ENCODE results near the gene CLDN4.
"Not testable (repeated sequence)": the region's sequence is repeated elsewhere in the genome, so short reads cannot be mapped to it uniquely, and the experiment has no call there.

Gene CLDN4

DNA sequence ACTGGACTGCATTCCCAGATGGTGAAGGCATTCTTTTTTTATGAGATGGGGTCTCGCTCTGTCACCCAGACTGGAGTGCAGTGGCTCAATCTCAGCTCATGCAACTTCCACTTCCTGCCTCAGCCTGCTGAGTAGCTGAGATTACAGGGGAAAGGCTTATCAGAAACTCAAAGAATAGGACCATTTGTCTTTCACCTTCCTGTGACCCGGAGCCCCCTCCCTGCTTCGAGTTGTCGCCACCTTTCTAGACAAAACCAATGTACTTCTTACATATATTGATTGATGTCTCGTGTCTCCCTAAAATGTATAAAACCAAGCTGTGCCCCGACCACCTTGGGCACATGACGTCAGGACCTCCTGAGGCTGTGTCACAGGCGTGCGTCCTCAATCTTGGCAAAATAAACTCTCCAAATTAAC lies 13.3 kb downstream of the CLDN4 start:
- FAIRE-seq = no peak

DNA sequence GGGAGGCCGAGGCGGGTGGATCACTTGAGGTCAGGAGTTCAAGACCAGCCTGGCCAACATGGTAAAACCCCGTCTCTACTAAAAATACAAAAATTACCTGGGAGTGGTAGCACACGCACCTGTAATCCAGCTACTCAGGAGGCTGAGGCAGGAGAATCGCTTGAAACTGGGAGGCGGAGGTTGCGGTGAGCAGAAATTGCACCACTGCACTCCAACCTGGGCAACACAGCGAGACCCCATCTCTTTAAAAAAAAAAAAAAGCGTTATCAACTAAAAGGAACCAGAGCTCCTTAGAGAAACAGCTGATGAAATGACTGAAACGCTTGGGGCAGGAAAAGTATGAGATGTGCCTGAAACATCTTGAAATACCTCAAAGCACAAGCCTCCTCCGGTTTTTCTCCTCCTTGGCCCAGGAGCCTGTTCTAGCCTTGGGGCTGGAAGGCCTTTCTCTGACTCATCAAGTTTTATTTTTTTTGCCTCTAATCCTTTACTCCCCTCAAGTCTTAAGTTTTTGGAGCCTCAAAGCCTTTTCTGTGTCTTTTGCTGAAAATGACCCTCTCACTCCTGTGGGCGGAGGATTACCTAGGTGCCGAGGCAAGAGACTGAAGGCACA lies 14.2 kb downstream of the CLDN4 start:
- no peak for FAIRE-seq

DNA sequence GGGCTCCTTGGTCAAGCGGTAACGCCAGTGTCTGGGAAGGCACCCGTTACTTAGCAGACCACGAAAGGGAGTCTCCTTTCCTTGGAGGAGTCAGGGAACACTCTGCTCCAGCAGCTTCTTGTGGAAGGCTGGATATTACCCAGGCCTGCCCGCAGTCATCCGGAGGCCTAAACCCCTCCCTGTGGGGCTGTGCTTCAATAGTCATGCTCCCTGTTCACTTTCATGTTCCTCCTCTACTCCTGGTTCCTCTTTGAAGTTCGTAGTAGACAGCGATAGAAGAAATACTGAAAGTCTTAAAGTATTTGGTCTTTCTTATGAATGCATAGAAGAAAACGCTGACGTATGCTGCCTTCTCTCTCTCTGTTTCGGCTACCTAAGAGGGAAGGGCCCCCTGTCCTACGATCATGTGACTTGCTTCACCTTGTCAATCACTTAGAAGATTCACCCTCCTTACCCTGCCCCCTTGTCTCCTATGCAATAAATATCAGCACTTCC lies 15.0 kb downstream of the CLDN4 start:
- FAIRE-seq = not testable (repeated sequence)

DNA sequence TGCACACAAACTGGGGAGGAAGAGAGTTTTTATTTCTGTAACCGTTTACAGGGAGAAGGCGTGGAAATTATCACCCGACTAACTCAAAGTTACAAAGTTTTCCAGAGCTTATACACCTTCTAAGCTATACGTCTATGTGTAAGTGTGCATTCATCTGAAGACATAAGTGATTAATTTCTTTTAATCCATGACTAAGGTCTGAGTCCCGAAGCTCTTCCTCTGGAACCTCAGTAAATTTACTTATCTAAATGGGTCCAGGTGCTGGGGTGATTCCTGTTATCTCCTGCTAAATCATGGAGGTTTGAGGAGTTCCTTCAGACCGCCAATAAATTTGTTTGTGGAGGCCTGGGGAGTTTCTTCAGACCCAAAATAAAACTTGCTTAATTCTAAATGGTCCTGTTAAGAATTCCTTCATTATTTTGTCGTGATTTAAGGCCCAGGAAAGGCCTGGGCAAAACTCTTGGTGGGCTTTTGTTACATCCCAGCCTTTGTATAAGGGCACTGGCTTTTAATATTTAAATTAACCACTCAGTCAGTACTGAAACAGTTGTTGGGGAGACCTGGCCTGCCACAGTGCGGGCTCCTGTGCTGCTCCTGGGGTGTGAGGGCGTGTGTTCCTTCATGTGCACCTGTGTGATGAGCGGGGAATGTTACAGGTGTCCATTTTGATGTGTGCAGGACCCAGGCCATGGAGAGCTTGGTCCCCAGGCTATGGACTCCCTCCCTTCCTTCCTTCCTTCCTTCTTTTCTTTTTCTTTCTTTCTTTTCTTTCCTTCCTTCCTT lies 17.3 kb downstream of the CLDN4 start:
- FAIRE-seq = no peak

DNA sequence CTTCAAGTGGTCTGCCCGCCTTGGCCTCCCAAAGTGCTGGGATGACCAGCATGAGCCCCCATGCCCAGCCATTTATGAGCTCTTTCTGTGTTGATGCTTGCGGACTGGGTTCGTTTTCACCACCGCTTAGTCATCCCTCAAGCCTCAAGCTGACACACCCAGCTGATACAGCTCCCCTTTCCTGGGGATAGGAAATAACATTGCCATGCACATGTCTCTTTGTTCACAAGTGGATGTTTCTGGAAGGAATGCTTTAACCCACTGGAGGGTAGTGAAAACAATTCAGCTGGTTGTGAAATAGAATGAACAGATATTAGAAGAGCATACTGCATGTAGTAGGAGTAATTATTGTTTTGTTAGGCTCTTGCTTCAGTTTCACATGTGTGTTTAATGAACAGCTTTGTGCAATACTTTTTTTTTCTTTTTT lies 20.0 kb downstream of the CLDN4 start:
- peak; percentile 61 for FAIRE-seq

DNA sequence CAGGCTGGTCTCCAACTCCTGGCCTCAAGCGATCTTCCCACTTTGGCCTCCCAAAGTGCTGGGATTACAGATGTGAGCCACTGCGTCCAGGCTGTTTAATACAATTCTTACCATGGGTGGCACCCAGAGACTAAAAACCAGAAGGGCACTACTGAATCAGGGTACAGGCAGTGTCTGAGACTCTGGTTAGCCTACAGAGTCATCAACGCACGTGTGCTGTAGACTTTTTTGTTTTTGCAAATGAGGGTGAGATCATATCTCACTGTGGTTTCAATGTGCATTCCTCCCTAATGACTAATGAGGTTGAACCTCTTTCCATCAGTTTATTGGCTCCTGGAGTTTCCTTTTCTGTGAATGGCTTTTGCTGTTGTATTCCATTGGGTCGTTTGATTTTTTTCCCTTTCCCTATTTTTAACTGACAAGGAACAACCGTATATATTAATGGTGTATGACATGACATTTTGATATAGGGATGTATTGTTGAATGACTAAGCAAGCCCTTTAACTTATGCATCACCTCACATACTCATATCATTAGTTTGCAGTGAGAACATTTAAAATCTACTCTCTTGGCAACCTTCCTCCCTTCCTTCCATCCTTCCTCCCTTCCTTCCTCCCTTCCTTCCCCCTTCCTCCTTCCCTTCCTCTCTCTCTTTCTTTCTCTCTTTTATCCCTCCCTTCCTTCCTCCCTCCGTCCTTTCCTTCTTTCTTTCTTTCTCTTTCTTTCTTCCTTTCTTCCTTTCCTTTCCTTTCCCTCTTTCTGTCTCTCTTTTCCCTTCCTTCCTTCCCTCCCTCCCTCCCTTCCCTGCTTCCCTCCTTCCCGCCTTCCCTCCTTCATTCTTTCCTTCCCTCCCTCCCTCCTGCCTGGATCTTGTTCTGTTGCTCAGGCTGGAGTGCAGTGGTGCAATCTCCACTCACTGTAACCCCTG lies 20.9 kb downstream of the CLDN4 start:
- peak; percentile 88 for FAIRE-seq

DNA sequence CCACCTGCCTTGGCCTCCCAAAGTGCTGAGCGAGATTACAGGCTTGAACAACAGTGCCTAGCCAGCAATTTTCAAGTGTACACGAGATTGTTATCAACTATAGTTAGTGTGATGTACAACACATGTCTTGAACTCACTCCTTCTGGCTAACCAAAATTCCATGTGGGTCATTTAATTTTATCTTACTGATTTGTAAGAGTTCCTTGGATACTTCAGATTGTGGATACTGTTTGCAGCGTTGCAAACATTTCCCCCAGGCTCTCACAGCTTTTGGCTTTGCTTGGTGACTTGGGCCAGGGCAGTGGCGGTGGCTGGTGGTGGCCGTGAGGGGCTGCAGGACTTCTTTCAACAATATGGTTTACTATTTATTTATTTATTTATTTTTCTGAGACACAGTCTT lies 21.7 kb downstream of the CLDN4 start:
- FAIRE-seq = no peak

DNA sequence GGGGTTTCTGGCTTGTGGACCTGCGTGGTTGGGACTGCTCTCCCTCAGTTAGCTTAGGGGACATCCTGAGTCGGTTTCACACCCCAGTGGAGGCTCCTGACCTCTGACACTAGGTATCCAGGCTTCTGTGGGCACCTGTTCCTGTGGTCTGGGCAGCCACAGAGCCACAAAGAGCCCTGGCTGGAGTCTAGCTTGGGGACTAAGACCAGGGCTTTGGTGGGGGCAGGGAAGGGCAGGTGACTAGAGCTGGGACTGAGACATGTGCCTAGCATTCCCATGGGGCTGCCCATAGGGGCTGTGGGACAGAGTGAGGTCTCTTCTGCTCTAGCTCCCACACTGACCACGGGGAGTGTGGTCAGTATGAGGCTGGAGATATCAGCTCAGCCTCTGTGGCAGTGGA lies 26.1 kb downstream of the CLDN4 start:
- FAIRE-seq = no peak

DNA sequence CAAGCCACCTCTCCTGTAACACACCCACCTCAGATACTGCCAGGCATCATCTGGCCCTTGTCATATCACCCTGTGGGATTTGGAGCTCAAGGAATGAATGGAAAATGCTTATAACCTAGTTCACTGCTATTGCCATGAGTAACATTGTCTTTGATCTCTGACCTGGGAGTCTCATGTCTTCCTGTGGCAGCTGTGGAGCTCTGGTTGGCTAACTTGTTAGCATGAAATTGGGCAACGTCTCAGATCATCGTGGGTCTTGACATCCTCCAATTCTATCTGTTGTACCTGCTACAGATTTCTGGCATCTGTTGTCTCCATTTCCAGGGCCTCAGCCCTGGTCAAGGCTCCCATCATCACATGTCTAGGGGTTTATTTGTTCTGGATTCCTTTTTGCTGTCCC lies 28.0 kb downstream of the CLDN4 start:
- FAIRE-seq = no peak

DNA sequence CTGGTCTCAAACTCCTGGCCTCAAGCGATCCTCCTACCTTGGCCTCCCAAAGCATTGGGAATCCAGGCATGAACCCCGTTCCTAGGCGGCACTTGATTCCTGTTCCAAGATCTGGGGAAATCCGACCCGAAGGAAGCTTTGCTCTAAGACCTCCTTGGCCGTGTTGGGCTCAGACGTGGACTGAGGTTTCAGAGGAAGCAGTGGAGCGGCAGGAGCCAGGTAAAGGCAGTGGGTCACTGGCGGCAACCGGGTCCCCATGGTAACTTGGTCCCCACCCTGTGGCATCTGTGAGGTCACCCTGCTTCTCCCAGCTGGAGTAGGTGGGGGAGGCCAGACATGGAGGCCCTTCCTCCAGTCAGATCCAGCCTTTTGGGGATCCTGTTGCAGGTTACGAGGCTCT lies 30.1 kb downstream of the CLDN4 start, which contains the start of gene TMEM270:
Gene TMEM270, plus strand, starts transcription at position 301 of the 400 bp plus-strand sequence. Its CDS starts 36 bp downstream, at position 337.
- FAIRE-seq = no peak

DNA sequence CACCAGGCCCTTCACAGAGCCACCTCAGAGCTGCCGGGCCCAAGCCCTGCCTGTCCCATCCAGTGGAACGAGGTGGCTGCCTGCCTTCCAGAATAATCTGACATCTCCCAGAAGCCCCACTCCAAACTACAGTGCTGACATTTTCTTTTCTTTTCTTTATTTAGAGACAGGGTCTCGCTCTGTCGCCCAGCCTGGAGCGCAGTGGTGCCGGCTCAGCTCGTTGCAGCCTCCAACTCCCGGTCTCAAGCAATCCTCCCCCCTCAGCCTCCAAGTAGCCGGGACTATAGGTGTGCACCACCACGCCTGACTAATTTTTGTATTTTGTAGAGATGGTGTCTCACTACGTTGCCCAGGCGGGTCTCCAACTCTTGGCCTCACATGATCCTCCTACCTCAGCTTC lies 30.5 kb downstream of the CLDN4 start:
- FAIRE-seq = no peak

DNA sequence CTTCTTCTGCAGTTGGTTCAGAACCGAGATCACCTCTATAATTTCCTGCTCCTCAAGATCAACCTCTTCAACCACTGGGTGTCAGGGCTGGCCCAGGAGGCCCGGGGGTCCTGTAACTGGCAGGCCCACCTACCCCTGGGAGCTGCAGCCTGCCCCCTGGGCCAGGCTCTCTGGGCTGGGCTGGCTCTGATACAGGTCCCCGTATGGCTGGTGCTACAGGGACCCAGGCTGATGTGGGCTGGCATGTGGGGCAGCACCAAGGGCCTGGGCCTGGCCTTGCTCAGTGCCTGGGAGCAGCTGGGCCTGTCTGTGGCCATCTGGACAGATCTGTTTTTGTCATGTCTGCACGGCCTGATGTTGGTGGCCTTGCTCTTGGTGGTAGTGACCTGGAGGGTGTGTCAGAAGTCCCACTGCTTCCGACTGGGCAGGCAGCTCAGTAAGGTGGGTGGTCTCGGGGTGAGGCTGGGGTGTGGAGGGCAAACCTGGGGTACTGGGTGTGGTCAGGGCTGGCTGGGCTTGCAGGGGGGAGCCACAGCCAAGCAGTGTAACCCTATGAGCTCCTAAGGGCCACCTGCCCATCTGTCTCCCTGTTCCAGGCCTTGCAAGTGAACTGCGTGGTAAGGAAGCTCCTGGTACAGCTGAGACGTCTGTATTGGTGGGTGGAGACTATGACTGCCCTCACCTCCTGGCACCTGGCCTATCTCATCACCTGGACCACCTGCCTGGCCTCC lies 34.4 kb downstream of the CLDN4 start:
- FAIRE-seq = no peak

DNA sequence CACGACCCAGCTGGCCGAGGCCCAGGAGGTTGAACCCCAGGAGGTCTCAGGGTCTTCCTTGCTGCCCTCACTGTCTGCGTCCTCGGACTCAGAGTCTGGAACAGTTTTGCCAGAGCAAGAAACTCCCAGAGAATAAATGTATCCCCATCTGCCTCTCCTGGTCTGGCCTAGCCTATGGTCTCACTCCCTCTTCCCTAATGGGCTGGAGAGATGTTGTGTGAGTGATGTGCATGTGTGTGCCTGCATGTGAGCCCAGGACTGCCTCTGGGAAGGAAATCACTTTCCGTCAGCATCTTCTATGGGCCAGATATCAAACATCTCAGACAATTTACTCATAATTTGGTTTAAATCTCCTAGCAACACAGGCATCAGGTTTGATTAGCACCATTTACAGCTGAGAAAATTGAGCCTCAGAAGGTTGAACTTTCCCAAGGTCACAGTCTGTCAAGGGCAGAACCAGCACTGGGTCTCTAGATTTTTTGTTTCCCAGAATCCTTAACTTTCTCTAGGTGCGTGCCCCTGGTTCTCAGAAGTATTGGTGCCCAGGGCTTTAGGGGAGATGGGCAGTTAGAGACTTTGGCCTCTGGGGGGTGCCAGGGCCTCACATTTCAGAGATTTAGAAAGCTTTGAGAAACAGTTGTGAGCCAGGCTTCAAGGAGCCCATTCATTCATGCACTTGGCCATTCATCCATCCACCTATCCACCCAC lies 35.1 kb downstream of the CLDN4 start:
- FAIRE-seq = no peak

DNA sequence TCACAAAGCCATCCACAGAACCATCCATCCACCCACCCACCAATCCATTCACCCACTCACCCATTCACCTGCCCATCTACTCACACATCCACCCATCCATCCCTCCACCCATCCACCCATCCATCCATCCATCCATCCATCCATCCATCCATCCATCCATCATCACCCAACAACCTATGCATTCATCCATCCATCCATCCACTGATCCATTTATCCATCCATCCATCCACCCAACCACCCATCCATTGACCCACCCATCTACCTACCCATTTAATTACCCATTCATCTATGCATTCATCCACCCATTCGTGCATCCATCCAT lies 35.6 kb downstream of the CLDN4 start:
- FAIRE-seq = no peak

DNA sequence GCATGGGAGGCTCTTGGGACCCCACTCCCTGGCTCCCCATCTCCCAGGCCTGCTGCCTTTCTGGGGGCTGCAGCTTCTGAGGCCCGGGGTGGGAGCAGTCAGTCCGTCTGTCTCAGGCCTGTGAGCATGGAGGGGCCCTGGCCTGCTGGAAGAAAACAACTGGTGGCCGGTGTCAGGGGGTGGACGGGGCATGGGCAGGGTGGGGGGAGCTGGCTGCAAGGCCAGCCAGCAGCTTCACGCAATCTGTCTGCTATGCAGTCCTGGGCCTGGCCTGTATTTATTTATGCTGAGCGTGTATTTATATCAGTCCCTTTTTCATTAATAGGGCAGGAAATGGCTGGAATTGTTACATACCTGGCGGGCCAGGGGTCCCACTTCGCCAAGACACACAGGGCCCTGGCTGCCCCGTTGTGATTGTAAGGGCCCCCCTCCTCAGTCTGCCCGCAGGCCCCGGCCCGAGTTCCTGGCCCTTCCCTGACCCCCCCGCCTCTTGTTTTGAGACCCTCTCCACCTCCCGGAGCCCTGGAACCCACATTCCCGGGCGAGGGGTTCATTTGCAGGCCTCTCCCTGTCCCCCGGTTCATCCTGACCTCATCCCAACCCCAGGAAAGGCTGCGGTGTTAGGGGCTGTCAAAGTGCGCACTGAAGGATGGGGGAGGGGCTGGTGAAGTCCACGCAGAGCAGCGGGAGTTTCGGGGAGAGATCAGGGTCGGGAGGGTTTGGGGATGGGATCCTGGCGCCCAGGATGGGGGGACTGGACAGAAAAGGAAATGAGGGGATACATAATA lies 38.4 kb downstream of the CLDN4 start:
- no peak for FAIRE-seq

DNA sequence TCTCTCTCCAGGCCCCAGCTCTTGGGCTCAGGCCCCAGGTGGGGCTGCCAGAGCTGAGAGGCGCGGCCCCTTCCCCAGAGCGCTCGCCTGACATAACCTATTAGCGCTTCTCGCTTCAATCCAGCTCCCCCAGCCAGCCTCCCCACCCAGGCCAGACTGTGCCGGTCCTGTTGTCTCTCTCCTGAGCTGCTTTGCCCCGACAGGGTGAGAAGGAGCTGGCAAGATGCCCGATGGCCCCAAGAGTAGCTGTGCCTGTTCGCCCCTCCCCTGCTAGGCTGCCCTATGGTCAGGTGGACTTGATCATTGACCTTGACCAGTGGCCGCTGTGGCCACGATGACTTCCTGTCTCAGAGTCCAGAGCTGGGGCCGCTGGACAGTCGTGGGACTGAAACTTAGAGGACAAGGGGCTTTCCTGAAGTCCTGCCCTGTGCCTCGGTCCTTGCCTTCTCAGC lies 39.3 kb downstream of the CLDN4 start:
- FAIRE-seq = no peak

DNA sequence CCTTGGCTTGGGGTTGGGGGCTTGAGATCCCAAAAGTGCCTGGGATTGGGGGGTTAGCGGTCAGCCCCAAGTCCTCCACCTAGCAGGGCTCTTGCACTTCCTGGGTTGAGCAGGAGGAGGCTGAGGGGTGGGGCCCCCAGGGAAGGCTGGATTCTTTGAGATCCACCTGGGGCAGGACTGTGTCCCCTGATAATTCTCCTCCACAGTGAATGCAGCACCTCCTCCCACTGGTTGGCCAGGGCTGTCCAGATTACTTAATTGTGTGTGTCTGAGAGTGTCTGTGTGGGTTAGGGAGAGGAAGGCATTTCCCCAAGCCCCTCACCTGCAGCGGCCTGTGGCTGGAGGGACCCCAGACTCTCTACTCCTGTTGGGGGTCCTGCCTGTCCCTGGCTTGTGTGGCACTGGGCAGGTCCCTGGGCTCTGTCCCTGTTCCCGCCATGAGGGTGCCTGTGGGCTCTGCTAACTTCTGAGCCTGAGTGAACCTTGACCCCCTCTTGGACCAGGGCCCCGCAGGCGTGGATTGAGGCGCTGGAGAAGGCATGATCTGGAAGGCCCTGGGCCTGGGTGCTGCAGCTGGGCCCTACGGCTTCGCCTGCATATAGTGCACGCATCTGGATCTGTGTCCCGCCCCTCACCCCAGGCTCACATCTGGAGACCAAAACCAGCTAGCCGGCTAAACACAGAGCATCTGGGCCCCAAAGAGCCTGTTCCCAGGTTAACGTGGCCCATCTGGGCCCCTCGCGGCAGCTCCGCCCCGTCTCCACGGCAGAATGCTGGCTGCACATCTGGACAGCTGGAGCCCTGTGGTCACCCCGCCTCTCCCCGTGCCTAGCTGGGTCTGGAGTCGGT lies 40.6 kb downstream of the CLDN4 start:
- FAIRE-seq = no peak

DNA sequence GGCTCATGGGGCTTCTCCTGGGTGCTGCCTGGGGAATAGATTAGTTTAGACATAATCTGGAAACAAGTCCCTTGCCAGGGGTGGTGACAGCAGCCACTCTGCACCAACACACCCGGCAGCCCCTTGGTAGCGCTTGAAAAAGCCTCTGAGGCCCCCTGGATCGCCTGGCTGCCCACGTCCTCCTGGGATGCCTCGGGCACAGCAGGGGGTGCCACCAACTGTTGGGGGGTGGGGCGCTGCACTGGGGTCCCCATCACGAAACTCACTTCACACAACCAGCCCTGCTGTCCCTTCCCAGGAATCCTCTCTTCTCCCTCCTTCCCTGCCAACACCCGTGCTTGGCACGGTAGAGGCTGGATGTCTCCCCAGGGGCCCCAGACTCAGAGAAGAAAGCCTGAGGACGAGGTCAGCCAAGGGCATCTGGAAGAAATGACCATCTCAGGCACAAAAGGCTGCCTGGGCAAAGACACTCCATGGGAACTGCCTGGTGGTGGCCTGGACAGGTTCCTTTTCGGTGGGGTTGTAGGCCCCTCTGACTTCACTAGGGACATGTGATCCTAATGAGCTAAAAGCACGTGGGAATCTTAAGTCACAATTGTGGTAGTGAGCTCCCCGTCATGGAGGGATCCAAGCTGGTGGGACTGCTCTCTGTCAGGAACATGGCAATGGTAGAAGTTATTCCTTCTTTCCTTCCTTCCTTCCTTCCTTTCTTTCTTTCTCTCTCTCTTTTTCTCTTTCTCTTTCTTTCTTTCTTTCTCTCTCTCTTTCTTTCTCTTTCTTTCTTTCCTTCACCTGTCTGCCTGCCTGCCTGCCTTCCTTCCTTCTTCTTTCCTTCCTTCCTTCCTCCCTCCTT lies 41.5 kb downstream of the CLDN4 start:
- no peak for FAIRE-seq

DNA sequence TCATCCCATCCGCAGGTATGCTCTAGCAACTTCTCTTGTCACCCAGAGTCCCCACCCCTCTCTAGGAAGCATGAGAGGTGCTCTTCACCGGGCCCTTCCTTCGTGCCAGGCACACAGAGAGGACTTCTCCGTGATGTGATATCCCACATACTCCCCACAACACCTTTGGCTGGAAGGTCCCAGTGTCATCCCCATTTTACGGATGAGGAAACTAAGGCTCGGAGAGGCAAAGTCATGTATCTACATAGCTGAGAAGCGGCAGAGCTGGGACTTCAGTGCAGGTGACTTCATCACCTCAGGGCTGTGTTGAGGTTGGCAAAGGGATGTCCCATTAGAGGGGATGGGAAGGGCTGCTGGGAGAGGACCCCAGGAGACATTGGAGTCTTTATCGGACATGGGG lies 45.6 kb downstream of the CLDN4 start:
- no peak for FAIRE-seq
